Measurements from ENCODE around the gene TCN2. TPM values are rescaled to one million over a fixed set of nuclear protein-coding genes. Genes with fewer than 3 reads are reported as not detected.

The TCN2 gene
- total and polyA plus RNA-seq, 10 of the 15 experiments (the other 5 are each of a cell fraction or from before 2014, with no cell fraction given) = 5.4 to 21.8 (median 11.0) TPM

DNA sequence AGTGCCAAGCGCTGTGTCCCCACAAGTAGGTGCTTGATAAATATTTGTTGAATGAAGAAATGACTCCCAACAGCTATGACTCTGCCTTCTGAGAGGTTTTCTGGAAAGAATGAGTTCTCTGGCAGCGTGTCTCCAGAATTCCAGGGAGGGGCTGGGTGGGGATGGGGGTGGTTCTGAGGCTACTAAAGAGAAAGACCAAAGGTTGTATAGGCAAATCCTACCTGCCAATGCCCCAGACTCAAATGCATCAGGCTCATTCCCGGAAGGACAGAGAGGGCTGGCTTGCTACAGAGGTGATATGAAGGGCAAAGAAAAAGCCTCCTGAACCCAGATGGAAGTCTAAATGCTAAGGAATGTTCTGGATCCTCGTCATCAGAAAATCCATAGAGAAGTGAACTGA is 58.8 kb downstream of the TCN2 start (continued):
- TF ChIP-seq, protein P1, sequence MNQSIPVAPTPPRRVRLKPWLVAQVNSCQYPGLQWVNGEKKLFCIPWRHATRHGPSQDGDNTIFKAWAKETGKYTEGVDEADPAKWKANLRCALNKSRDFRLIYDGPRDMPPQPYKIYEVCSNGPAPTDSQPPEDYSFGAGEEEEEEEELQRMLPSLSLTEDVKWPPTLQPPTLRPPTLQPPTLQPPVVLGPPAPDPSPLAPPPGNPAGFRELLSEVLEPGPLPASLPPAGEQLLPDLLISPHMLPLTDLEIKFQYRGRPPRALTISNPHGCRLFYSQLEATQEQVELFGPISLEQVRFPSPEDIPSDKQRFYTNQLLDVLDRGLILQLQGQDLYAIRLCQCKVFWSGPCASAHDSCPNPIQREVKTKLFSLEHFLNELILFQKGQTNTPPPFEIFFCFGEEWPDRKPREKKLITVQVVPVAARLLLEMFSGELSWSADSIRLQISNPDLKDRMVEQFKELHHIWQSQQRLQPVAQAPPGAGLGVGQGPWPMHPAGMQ (IDR thresholded peaks at IDR 0.05; ENCODE audit: borderline replicate concordance) = no peak
- TF ChIP-seq PAX8 (IDR thresholded peaks at IDR 0.05) (no peak), TCF3 (IDR thresholded peaks at IDR 0.05; ENCODE audit: borderline replicate concordance, insufficient read depth, low read depth, low read length) (no peak)
- TF ChIP-seq, protein P2, sequence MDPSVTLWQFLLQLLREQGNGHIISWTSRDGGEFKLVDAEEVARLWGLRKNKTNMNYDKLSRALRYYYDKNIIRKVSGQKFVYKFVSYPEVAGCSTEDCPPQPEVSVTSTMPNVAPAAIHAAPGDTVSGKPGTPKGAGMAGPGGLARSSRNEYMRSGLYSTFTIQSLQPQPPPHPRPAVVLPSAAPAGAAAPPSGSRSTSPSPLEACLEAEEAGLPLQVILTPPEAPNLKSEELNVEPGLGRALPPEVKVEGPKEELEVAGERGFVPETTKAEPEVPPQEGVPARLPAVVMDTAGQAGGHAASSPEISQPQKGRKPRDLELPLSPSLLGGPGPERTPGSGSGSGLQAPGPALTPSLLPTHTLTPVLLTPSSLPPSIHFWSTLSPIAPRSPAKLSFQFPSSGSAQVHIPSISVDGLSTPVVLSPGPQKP (IDR thresholded peaks at IDR 0.05; ENCODE audit: low read depth, low read length) = no peak

- Histone ChIP-seq H4K20me1 (ENCODE audit: control insufficient read depth, insufficient read depth) (no peaks in the 10 kb centered on the region), H3K9ac (ENCODE audit: control insufficient read depth, insufficient read depth, low read length) (peak overlapping the region; percentile 69), H3K27me3 (replicated peaks in 1 of 2; ENCODE audit: control insufficient read depth in 2 of 2, insufficient read depth in 2 of 2, low read length in 1 of 2) (no peaks in the 10 kb centered on the region), H3K4me1 (ENCODE audit: control insufficient read depth, insufficient read depth, low read length) (no peaks in the 10 kb centered on the region), H3K36me3 (ENCODE audit: control insufficient read depth in 2 of 2, insufficient read depth in 2 of 2, low read length in 1 of 2) (peaks cover 0 to 5% of the 10 kb centered on the region in 2 experiments; a peak in 1 of 4 replicates), H2AFZ (ENCODE audit: control insufficient read depth, low read depth, low read length) (peak overlapping the region; percentile 94), H3K4me3 (peak overlapping the region; percentile 77), H3K4me2 (ENCODE audit: control insufficient read depth, insufficient read depth) (peak overlapping the region; percentile 100), H3K79me2 (ENCODE audit: control insufficient read depth, insufficient read depth, low read length) (no peaks in the 10 kb centered on the region), H3K27ac (ENCODE audit: control insufficient read depth, insufficient read depth) (no peak overlapping the region; the same call in 1 of the 2 replicates), H3K9me3 (replicated peaks; ENCODE audit: control insufficient read depth, insufficient read depth, low read length) (no peaks in the 10 kb centered on the region)
- SMC1A ChIA-PET (ENCODE audit: uncharacterized antibody, unreplicated experiment) = interaction anchor here (2.1 to 2.6 kb wide), 2 partner anchors 32 to 88 kb away, joined by 10 to 14 read pairs; partner anchors contain the start of gene SLC35E4
- CTCF ChIA-PET = interaction anchor here (0.8 to 2.7 kb wide), 5 partner anchors 18 to 88 kb away, joined by 3 to 12 read pairs (median 4); partner anchors contain the start of gene SLC35E4
- FAIRE-seq (no peak), DNase-seq (ENCODE audit: low read depth, low spot score) (no peak), ATAC-seq (no peak; the same call in 2 of the 3 replicates)
- in situ Hi-C loops (cut with MboI) = no loop called here
- RAD21 ChIA-PET (ENCODE audit: unreplicated experiment) = interaction anchor here (0.9 to 1.3 kb wide), 3 partner anchors 26 to 88 kb away, joined by 3 to 4 read pairs (median 3); no protein-coding TSS in a partner anchor
- intact Hi-C loops (cut with micrococcal nuclease; ENCODE audit: unreplicated experiment) = loop anchor here (1.0 kb wide), 1 partner anchor 33 kb away; no protein-coding TSS in a partner anchor
- under 1% methylated on average over 18 of the region's 18 CpGs for WGBS (ENCODE audit: insufficient coverage, insufficient replicate concordance, low lambda C conversion rate, missing lambda C conversion rate)
- BruUV-seq (replicated peaks) = TSS peak; percentile 74
- POLR2A ChIA-PET = interaction anchor here (0.7 kb wide), 1 partner anchor 170 kb away, joined by 3 read pairs; no protein-coding TSS in a partner anchor
- TF ChIP-seq HDGF (IDR thresholded peaks at IDR 0.05) = no peak
- no peak for TF ChIP-seq ZBTB33 (IDR thresholded peaks at IDR 0.05)
- no peak for TF ChIP-seq STAT1 (conservative IDR thresholded peaks at IDR 0.05)
- no peak for TF ChIP-seq POLR2AphosphoS2 (IDR thresholded peaks at IDR 0.05; ENCODE audit: low read depth, low read length)
- TF ChIP-seq CEBPB (IDR thresholded peaks at IDR 0.05; ENCODE audit: borderline replicate concordance in 1 of 2, low read depth in 2 of 2, low read length in 2 of 2) = no peak
- TF ChIP-seq, protein P1 (IDR thresholded peaks at IDR 0.05; ENCODE audit: borderline replicate concordance) = no peak
- TF ChIP-seq, protein P3, sequence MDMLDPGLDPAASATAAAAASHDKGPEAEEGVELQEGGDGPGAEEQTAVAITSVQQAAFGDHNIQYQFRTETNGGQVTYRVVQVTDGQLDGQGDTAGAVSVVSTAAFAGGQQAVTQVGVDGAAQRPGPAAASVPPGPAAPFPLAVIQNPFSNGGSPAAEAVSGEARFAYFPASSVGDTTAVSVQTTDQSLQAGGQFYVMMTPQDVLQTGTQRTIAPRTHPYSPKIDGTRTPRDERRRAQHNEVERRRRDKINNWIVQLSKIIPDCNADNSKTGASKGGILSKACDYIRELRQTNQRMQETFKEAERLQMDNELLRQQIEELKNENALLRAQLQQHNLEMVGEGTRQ (IDR thresholded peaks at IDR 0.05; ENCODE audit: borderline replicate concordance, low read depth, low read length) = no peak
These were observed 60.1 kb downstream of the TCN2 start for GRCh38 chr22:30667107-30667493.

Measured in GM12878 (cell line).